Esophagus squamous epithelium (tissue), 4 donors: ENCODE results near the gene ABCB10.

ENCODE experiments used
- CTCF ChIP-seq, 6 experiments: fragments of 450-650 bp in 4 of 6; fragments of 200-600 bp in 2 of 6; sonication (generic) in 2 of 6; IDR thresholded peaks; one replicate each; pipeline ENCODE4 v1.5.1; 2016 to 2019; ENCODE audit warnings: antibody characterized with exemption in 6 of 6, mild to moderate bottlenecking in 4 of 6, moderate library complexity in 4 of 6
- POLR2A ChIP-seq, 4 donors: fragments of 450-650 bp; IDR thresholded peaks; one replicate each; pipeline ENCODE4 v1.6.1; 2017; ENCODE audit warnings: antibody characterized with exemption in 4 of 4, mild to moderate bottlenecking in 4 of 4, moderate library complexity in 3 of 4

DNA sequence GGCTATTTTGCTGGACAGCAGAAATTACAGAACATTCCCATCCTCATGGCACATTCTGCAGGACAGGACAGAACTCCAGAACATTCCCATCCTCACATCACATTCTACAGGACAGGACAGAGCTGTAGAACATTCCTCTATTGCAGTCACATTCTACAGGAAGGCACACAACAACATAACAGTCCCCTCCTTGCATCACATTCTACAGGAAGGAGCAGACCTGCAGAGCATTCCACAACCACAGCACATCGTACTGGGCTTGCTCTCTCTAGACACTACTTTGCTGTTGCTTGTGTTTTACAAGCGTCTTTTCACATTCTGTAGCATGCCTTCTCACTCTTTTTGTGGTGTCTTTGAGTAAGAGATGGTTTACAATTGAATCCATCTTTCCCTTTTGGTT is 26.8 kb upstream of the ABCB10 start:
- TF ChIP-seq POLR2A (IDR thresholded peaks at IDR 0.05) (no peak), CTCF (IDR thresholded peaks at IDR 0.05) (no peak)
